SKM-1 (cell line): ENCODE data around the gene MUC6.

Experiments used
- DNase-seq: peaks from one replicate; lab custom pipeline; 2025; ENCODE audit not compliant: unreplicated experiment; lab: John Stamatoyannopoulos, UW

Gene MUC6

GRCh38 chr11:1052133-1053011 is 15.9 kb upstream of the MUC6 start:
- no peak for DNase-seq

DNA sequence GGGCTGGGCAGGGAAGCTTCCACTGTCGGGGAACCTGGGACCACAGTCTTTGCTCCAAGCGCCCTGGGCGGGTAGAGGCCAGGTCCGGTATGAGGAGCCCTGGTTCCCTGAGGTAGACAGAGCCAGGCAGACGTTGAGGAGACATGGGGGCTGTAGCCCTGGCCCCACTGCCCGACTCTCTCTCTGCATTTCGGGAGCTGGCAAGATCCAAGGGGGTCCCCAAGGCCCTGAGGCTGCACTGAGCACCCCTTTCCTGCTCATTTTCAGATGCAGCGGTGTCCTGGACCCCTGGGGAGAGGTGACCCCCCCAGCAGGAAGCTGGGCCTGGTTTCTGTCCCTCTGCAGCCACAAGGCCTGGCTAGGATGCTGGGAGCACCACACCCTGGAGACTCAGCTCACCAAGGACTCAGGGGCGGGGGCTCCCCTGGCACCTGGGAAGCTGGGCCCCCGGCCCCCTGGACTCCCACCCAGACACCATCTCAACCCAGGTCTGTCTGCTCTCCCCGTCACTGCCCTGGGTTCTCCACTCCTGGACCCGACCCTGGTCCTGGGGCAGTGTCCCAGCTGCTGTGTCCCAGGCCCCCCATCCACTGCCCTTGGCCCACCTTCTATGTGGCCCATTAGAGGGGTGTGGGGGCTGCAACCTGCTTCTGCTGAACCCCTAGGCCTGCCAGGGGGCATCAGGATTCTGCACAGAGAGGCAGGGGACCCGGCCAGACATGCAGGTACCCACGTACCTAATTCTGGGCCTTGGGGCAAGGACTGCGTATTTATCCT is 15.0 kb upstream of the MUC6 start:
- DNase-seq, result no peak

DNA sequence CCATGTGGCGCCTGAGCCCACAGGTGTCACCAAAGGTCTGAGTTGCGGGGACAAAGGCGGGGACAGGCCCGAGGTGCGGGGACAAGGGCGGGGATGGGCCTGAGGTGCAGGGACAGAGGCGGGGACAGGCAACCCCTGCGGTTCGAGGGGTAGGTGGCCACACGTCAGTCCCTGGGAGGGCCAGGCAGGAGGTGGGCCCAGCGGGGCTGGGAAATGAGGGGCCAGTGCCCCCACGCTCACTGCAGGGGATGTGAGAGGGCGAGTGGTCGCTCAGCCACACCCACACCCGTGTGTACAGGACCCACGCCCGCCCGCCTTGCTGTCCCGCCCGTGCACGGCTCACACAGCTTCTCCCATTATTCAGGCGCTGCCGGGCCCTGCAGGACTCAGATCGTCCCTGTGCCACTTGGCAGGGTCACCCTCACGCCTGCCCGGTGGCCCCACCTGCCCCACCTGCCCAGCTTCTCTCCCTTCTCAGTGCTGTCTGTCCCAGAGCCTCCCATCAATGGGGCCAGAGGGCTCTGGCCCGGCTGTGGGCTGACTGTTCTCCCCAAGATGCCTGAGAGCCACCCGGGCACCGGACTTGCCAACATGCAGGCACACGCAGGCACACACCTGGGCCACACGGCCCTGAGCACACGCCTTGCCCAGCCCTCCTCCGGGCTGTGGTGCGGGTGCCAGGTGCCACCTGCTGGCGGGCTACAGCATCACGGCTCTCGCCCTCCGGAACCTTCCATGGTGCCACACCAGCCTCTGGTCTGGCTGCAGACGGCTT is 14.2 kb upstream of the MUC6 start:
- no peak for DNase-seq

DNA sequence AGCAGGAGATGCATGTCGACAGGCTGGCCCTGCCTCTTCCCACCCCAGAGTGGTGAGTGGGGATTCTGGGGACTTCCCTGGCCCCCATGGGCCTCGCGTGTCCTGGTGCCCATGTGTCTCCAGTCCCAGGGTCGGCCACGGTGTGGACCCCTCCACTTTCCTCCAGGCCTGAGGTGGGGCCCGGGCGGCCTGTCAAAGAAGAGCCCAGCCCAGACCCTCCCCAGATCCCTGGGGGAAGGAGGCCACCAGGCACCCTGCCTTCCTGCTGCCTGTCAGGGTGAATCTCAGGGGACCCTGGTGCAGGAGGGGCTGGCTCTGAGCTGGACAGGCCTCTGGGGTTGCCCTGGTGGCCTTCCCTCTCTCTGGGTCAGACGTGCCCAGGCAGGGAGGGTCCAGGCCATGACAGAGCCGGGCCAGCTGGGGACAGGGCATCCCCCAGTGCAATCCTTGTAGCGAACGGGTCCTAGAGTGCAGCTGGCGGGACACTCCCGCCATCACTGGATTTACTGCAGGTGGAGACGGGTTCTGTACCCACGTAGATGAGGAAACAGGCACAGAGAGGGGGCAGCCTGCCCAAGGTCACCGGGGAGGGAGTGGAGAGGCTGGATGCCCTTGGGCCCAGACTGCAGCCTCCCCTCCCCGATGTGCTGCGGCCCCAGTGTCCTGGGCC is 13.5 kb upstream of the MUC6 start:
- DNase-seq, result no peak

DNA sequence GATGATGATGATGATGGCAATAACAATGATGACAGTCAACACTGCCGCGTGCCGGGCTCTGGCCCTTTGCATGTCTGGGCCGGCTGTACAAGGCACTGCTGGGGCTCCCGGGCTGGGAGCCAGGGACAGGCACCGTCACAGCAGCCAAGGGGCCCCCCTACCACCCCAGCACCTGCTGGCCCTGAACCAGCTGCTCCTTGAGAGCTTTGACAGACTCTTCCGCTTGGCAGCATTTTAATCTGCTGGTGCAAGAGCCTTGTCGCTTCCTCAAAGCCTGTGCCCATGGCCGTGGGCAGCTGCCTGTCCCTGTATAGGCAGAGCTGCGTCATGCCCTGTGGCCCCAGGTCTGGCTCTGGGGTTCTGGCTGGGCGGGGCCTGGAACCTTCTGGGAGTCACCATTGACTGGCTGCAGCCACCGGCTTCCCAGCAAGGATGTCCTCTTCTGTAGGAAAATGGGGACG is 12.9 kb upstream of the MUC6 start:
- DNase-seq, result no peak

DNA sequence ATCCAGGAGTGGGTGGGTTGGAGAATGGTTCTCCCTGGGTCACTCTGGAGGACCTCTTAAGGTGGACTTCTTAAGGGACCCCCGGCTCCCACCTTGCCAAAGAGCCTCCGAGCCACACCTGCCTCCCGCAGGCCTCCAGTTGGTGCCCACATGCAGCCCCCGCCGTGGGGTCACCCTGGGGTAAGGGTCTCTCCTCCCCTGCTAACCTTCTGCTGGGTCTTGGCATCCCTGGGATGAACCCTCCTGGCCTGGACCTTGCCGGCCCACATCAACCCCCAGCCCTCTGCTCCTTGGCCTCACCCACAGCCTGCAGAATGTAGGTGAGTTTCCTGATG is 12.5 kb upstream of the MUC6 start:
- no peak for DNase-seq

- no peak for DNase-seq
These were observed 12.0 kb upstream of the MUC6 start for GRCh38 chr11:1048375-1049070.

GRCh38 chr11:1047595-1048156 is 11.2 kb upstream of the MUC6 start:
- DNase-seq, result no peak

- no peak for DNase-seq
These were observed 7.6 kb upstream of the MUC6 start for GRCh38 chr11:1044160-1044559.

DNA sequence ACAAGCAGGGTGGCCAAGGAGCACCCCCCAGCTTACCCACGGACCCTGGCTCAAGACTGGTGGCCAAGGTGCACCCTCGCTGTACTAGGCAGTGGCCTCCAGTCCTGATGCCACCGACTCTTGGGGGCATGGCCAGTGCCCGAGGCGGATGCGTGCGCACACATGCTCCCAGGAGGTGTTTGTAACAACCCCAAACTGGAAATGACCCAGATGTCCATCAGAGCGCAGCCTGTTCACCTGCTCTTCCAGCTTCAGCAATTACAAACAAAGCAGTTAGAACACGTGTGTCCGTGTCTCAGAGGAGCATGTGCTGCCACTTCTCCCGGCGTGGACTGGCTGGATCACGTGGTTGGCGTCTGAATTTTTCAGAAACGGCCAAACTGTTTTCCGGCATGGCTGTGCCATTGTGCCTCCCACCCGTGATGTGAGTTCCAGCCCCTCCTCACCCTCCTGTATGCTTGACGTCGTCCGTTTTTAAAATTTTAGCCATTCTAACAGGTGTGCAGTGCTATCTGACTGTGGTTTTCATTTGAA is 7.1 kb upstream of the MUC6 start:
- no peak for DNase-seq

DNA sequence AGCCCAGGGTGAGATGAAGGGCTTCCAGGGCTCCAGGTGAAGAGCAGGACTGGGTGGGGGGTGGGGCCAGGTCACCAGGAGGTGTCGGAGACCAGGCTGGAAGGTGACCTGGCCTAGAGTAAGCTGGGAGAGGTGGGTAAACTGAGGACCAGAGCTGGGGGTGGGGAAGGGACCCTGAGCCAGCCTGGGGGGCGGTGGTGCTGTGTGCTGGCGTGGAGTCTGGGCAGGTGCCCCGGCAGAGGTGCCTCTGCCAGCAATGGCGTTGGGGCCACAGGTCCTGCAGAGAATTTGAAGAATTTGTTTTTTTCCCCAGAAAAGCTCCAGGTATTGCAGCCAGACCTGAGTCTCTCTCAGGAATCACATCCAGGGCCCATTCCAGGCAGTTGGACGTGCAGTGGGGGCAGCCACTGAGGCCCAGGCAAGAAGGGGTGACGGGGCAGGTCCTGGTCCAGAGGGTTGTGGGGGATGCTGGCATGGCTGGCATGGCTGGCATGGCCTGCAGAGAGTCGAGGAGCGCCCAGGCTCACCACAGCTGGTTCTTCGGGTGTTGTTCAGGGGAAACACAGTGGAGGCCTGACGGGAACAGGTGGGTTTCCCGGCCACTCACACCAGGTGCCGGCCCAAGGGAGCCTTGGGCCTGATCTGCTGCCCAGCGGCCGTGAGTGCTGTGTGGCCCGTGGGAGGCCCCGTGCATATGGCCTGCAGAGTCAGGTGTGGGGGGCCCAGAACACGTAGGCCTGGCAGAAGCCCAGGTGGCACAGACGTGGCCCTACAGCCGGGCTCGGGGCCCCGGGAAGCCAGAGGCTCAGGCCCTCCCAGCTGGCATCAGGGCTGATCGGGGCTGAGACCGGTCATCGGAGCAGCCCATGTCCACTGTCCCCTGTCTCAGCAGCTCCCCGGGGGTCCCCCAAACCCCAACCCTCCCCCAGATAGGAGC is 6.4 kb upstream of the MUC6 start:
- no peak for DNase-seq

DNA sequence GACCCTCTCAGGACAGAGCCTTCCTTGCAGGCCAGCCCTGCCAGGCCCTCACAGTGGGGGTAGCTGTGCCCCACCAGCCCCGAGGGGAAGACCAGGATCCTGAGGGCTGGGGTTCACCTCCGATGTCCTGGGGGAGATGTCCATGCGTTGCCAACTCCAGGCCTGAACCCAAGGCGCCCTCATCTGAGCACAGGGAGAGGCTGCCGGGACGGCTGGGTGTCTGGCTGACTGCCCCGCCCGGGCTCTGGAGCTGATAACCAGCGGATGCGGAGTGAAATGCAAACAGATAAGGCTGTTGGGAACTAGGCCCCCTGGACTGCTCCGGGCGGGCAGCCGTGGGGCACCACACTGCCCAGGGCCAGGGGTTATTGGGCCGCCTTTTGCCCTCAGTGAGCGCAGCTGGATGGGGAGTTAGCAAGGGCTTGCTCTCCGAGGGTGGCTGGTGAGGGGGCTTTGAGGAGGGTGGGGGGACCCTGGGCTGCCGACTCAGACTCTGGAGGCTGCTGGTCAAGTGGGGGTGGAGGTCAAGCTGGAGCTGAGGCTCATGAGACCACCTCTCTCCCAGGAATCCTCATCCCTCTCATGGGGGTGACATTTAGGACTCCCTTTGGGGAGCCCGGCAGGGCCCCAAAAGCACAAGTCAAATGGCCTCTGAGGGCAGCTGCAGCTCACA is 5.6 kb upstream of the MUC6 start:
- no peak for DNase-seq

GRCh38 chr11:1041471-1041870 is 5.0 kb upstream of the MUC6 start:
- no peak for DNase-seq

DNA sequence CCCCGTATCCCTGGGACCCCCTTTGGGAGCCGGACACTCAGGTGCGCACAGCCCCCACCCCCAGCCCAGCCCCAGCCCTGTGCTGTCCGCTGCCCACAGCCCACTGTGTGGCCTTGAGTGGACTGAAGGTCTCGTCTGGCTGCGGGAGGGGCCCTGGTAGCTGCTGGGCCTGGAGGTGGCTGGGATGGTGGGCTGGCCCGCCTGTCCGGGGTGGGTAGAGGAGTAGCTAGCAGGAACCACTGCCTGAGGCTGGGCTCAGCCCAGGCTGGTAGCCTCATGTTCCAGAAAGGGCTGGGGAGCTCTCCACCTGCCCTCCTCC is 4.6 kb upstream of the MUC6 start:
- no peak for DNase-seq

GRCh38 chr11:1040428-1041148 is 4.1 kb upstream of the MUC6 start:
- DNase-seq, result no peak

DNA sequence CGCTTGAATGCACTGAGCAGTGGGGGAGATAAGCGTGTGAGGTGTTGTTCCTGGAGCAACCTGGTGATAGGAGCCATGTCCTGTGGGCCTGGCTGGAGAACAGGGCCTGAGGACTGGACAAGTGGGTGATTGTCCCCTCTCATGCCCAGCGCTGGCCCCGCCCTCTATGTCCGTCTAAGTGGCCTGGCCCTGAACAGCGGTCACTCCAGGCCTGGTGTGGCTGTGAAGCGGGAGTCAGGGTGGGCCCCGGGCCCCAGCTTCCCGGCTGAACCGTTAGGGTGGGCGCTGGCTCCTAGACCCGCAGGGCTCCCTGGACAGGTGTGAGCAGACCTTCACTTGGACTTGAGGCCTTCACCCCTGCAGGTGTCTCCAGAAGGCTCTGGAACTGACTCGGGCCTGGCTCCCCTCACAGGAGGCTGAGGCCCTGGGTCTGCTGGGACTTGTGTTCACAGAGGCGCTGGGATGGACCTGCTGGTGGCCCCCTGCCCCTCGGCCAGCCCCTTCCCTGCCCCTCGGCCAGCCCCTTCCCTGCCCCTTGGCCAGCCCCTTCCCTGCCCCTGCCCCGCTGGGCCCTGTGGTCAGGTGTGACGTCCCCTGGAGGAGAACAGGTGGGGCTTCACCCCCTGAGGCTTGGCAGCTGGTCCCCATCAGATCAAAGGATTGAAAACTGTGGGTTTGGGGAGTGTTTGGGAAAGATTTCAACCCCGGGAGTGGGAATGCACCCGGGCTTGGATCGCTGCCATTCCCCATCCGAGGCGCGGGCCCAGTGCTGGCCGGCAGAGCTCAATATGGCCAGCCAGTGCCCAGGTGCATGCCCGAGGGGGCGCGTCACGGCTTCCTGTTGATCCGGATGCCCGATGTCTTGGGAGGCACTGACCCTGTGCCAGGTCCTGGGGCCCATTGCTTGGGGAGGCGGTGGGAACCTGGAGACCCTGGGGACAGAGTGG is 3.2 kb upstream of the MUC6 start:
- DNase-seq, result no peak

DNA sequence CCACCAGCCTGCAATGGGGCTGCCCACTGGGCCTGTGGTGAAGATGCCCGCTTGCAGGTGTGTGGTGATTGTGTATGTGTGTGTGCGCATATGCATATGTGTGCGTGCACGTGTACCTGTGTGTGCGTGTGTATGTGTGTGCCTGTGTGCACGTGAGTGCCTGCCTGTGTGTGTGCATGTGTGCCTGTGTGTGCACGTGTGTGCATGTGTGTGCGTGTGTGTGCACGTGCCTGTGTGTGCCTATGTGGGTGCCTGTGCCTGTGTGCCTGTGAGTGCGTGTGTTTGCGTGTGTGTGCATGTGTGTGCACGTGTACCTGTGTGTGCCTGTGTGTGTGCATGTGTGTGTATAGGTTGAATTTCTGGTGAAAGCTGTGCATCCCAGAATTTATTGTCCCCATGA is 2.4 kb upstream of the MUC6 start:
- no peak for DNase-seq
